Peyer's patch (tissue), 4 donors: ENCODE results near the gene B9D1. TPM values are rescaled to one million over a fixed set of nuclear protein-coding genes. Genes with fewer than 3 reads are reported as not detected.

Experiments used
- DNase-seq, 3 donors: peaks; one replicate each; pipeline ENCODE4 v3.0.0-alpha.2; 2017 to 2019
- H3K27ac ChIP-seq, 4 donors: fragments of 200-600 bp; sonication (generic); one replicate each; pipeline ENCODE4 v1.5.1; 2016 to 2019
- H3K27me3 ChIP-seq, 2 donors: fragments of 200-600 bp; sonication (generic); one replicate each; pipeline ENCODE4 v1.5.1; 2019
- H3K36me3 ChIP-seq, 3 donors: fragments of 200-600 bp; sonication (generic); one replicate each; pipeline ENCODE4 v1.5.1; 2016 to 2019
- H3K4me1 ChIP-seq, 4 donors: fragments of 200-600 bp; sonication (generic); one replicate each; pipeline ENCODE4 v1.5.1; 2016 to 2019
- H3K4me3 ChIP-seq, 4 donors: fragments of 200-600 bp; sonication (generic); 1 replicate in 3 of 4; 2 replicates in 1 of 4; pipeline ENCODE4 v1.5.1; 2016 to 2019; ENCODE audit warnings: mild to moderate bottlenecking in 1 of 4
- H3K9me3 ChIP-seq, 4 donors: fragments of 200-600 bp; sonication (generic); one replicate each; pipeline ENCODE4 v1.5.1; 2016 to 2019; ENCODE audit warnings: mild to moderate bottlenecking in 1 of 4
- POLR2A ChIP-seq, 2 donors: fragments of 450-650 bp; IDR thresholded peaks; one replicate each; pipeline ENCODE4 v1.5.1; 2017; ENCODE audit warnings: antibody characterized with exemption in 2 of 2, mild to moderate bottlenecking in 2 of 2, moderate library complexity in 2 of 2
- total RNA-seq, 4 donors: library from RNA; depleted of rRNA; stranded (reverse); fragments of >200 nt; gene quantifications; one replicate each; pipeline ENCODE4 v1.1.0, GENCODE V29; 2016
- TF ChIP-seq, protein P1 (sequence below), 6 experiments: fragments of 450-650 bp in 4 of 6; fragments of 200-600 bp in 2 of 6; sonication (generic) in 1 of 6; IDR thresholded peaks; one replicate each; pipeline ENCODE4 v1.5.1; 2017 to 2019; ENCODE audit warnings: antibody characterized with exemption in 6 of 6, mild to moderate bottlenecking in 3 of 6, moderate library complexity in 1 of 6

B9D1 gene
- total RNA-seq, 4 donors from 2014 or later = 4.5 to 15.7 (median 5.6) TPM; not detected in 1

DNA sequence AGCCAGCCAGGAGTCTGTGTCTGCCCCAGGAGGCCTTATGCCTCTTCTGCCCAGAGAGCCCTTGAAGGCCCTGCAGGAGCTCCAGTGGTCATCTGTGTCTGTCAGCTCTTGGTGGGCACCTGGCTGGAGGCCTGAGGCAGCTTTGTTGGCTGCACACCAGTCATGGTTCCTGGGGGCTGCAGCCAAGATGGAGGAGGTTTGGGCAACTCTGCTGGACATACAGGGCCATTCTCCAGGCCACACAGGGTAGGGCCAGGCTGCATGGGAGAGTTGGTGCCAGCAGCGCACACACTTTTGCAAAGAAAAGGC, 29.4 kb downstream of the B9D1 start:
- no peaks in the 10 kb centered on the region for H3K27me3 ChIP-seq
- no peak overlapping the region for H3K4me3 ChIP-seq
- H3K9me3 ChIP-seq = no peaks in the 10 kb centered on the region
- DNase-seq = peak in 1 of 3 donors; percentile 32
- TF ChIP-seq POLR2A (IDR thresholded peaks at IDR 0.05) = no peak
- TF ChIP-seq, protein P1, sequence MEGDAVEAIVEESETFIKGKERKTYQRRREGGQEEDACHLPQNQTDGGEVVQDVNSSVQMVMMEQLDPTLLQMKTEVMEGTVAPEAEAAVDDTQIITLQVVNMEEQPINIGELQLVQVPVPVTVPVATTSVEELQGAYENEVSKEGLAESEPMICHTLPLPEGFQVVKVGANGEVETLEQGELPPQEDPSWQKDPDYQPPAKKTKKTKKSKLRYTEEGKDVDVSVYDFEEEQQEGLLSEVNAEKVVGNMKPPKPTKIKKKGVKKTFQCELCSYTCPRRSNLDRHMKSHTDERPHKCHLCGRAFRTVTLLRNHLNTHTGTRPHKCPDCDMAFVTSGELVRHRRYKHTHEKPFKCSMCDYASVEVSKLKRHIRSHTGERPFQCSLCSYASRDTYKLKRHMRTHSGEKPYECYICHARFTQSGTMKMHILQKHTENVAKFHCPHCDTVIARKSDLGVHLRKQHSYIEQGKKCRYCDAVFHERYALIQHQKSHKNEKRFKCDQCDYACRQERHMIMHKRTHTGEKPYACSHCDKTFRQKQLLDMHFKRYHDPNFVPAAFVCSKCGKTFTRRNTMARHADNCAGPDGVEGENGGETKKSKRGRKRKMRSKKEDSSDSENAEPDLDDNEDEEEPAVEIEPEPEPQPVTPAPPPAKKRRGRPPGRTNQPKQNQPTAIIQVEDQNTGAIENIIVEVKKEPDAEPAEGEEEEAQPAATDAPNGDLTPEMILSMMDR (IDR thresholded peaks at IDR 0.05) = no peak
- H3K36me3 ChIP-seq = peaks cover 0 to 21% (median 0%) of the 10 kb centered on the region in 3 donors
- H3K27ac ChIP-seq = no peak overlapping the region
- peaks cover 0 to 6% (median 3%) of the 10 kb centered on the region in 4 donors for H3K4me1 ChIP-seq

DNA sequence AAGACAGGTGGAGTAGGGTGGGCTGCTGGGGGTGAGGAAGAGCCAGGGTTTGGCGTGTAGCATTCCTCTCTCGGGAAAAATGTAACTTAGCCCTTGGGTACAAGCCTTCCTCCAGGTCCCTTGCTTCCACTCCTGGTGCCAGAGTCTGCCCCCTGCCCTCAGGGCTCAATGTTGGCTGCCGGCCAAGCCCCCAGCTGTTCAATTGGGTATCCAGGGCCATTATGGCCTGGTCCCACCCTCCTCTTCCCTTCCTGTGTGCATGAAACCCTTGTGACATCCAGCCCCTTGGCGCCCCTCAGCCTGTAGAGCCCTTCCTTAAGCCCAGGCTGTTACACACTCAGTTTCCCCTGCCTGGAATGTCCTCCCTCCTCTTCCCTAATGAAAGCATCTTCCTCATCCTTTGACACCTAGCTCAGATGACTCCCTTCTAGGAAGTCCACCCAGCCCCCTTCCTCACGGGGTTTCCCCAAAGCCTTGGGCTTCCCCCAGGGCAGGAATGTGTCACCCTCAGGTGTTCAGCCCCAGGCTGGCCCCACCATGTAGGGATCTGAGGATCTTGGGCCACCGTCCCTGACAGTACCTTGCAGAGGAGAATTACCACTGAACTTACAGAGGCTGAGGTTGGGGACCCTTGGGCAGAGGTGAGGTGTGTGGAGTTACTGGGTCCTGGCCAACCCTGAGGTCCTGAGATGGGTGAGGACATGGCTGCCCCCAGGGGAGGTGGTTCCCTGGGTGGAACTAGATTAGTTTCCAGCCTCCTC, 30.0 kb downstream of the B9D1 start:
- Histone ChIP-seq H3K9me3 (no peaks in the 10 kb centered on the region), H3K4me3 (no peak overlapping the region), H3K36me3 (peaks cover 0 to 21% (median 0%) of the 10 kb centered on the region in 3 donors), H3K27me3 (no peaks in the 10 kb centered on the region), H3K4me1 (peaks cover 0 to 6% (median under 1%) of the 10 kb centered on the region in 4 donors), H3K27ac (no peak overlapping the region)
- peak in 1 of 3 donors; percentile 43 for DNase-seq
- no peak for TF ChIP-seq POLR2A (IDR thresholded peaks at IDR 0.05)
- TF ChIP-seq, protein P1 (IDR thresholded peaks at IDR 0.05) = no peak

DNA sequence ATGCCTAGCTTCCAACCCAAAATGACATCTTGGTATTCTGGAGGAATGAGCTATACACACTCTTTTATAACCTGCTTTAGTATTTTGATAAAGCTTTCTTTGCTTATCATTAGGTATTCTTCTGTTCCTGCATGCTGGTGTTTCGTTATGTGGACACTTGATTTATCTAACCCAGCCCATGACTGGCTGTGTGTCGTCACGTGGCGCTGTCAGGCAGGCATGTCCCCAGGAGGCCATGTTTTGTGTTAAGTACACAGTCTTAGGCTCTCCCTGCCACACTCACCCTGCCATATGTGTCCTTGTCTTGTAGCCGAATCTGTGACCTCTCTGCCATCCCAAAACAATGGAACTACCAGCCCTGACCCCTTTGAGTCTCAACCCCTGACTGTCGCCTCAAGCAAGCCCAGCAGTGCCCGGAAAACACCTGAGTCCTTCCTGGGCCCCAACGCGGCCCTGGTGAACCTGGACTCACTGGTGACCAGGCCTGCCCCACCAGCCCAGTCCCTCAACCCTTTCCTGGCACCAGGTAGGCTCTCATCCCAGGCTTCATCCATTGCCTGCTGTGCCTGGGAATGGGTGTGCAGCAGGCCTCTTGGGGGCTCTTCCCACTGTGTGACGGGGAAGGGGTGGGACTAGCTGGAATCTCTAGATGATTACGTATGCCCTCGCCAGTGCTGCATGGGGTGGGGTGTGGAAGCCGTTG, 30.8 kb downstream of the B9D1 start:
- H3K4me3 ChIP-seq = no peak overlapping the region
- TF ChIP-seq POLR2A (IDR thresholded peaks at IDR 0.05) = no peak
- TF ChIP-seq, protein P1 (IDR thresholded peaks at IDR 0.05) = no peak
- peaks cover 0 to under 1% (median 0%) of the 10 kb centered on the region in 4 donors for H3K4me1 ChIP-seq
- peak in 1 of 3 donors; percentile 34 for DNase-seq
- no peaks in the 10 kb centered on the region for H3K27me3 ChIP-seq
- H3K36me3 ChIP-seq = peaks cover 0 to 21% (median 0%) of the 10 kb centered on the region in 3 donors
- H3K9me3 ChIP-seq = no peaks in the 10 kb centered on the region
- H3K27ac ChIP-seq = no peak overlapping the region

DNA sequence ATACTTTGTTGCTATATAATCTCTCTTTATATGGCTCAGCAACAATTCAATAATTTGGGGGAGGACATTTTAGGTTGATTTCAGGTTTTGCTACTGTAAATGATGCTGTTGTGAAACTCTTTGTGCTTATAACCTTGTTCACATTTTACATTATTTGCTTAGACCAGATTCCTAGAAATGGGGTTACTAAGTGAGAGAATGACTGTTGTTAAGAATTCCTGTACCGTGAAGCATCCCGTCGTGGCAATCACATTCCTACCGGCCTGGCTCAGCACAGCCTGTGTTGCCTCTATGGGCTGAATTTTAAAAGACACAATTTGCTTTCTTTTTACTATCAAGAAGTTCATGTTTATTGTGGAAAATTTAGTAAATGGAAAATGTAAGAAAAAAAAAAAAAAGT, 31.4 kb downstream of the B9D1 start:
- H3K9me3 ChIP-seq = no peaks in the 10 kb centered on the region
- H3K27ac ChIP-seq = no peak overlapping the region
- peaks cover 0 to 21% (median 0%) of the 10 kb centered on the region in 3 donors for H3K36me3 ChIP-seq
- no peak for DNase-seq
- H3K4me1 ChIP-seq = no peaks in the 10 kb centered on the region
- H3K4me3 ChIP-seq = no peak overlapping the region
- H3K27me3 ChIP-seq = no peaks in the 10 kb centered on the region
- no peak for TF ChIP-seq POLR2A (IDR thresholded peaks at IDR 0.05)
- TF ChIP-seq, protein P1 (IDR thresholded peaks at IDR 0.05) = no peak

DNA sequence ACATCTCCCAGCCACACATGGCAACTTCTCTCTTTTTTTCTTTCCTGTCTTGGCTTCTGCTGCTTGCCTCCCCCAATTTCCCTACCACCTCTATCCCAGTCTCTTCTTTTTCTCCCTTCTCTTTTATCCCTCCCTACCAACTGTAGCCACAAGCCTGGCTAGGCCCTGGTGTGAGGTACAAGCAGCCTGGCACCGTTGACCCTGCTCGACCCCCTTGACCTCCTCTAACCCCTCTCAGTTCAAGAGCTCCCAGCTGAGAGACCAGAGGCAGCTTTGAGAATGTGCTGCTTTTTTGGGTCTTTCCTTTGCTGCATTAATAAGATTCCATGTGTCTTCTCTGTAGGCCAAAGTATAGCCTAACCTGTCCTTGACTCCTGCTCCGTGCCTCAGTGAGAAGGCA, 32.3 kb downstream of the B9D1 start:
- Histone ChIP-seq H3K27me3 (no peaks in the 10 kb centered on the region), H3K4me3 (no peak overlapping the region), H3K4me1 (no peaks in the 10 kb centered on the region), H3K9me3 (no peaks in the 10 kb centered on the region), H3K27ac (no peak overlapping the region), H3K36me3 (peaks cover 0 to 21% (median 0%) of the 10 kb centered on the region in 3 donors)
- DNase-seq = peak in 1 of 3 donors; percentile 34
- TF ChIP-seq, protein P1 (IDR thresholded peaks at IDR 0.05) = no peak
- no peak for TF ChIP-seq POLR2A (IDR thresholded peaks at IDR 0.05)
